Prostate gland (tissue), 2 donors: ENCODE measurements around the gene C1QTNF9. TPM values are rescaled to one million over a fixed set of nuclear protein-coding genes. Genes with fewer than 3 reads are reported as not detected.

ENCODE experiments used
- DNase-seq: peaks from one replicate; pipeline ENCODE4 v3.0.0-alpha.2; 2019; ENCODE audit warnings: low spot score
- H3K27ac ChIP-seq, 2 donors: fragments of 200-600 bp; sonication (generic); 2 replicates each; pipeline ENCODE4 v1.5.1; 2017 to 2019
- H3K27me3 ChIP-seq: fragments of 200-600 bp; sonication (generic); replicated peaks from 2 replicates; pipeline ENCODE4 v1.5.1; 2019; ENCODE audit not compliant: insufficient read depth
- H3K36me3 ChIP-seq, 2 donors: fragments of 200-600 bp; sonication (generic); 1 replicate in 1 of 2; 2 replicates in 1 of 2; pipeline versions ENCODE4 v1.5.1 to v1.8.1; 2017 to 2019
- H3K4me1 ChIP-seq: fragments of 200-600 bp; sonication (generic); replicated peaks from 2 replicates; pipeline ENCODE4 v1.5.1; 2019
- H3K4me3 ChIP-seq, 2 donors: fragments of 200-600 bp; sonication (generic); 2 replicates each; pipeline ENCODE4 v1.5.1; 2017 to 2019
- H3K9me3 ChIP-seq: fragments of 200-600 bp; sonication (generic); 2 replicates; pipeline ENCODE4 v1.5.1; 2017
- CTCF ChIP-seq, 4 experiments: fragments of 200-600 bp in 2 of 4; fragments of 450-650 bp in 2 of 4; sonication (generic) in 2 of 4; IDR thresholded peaks; 1 replicate in 3 of 4; 2 replicates in 1 of 4; pipeline ENCODE4 v1.5.1; 2016 to 2019; ENCODE audit warnings: antibody characterized with exemption in 4 of 4, mild to moderate bottlenecking in 2 of 4, moderate library complexity in 2 of 4
- POLR2A ChIP-seq: fragments of 450-650 bp; IDR thresholded peaks from one replicate; pipeline ENCODE4 v1.6.1; 2016; ENCODE audit warnings: antibody characterized with exemption, mild to moderate bottlenecking
- POLR2AphosphoS5 ChIP-seq: sonication (generic); formaldehyde crosslinking; IDR thresholded peaks from one replicate; pipeline ENCODE4 v1.6.1; 2017; ENCODE audit warnings: antibody characterized with exemption
- WGBS: methylation state at CpG from one replicate; pipeline ENCODE4 v1.1.5; 2018; 5-methylcytosine and 5-hydroxymethylcytosine counted together
- intact Hi-C: fragments of 100-400 bp; cut with DNase I; formaldehyde crosslinking; loops from one replicate; pipeline ENCODE4 v1.14.2; 2022
- total RNA-seq, 2 donors: library from RNA; depleted of rRNA; stranded (reverse); fragments of >200 nt; gene quantifications; one replicate each; pipeline ENCODE4 v1.1.0, GENCODE V29; 2016

Gene C1QTNF9
- total RNA-seq, 2 donors from 2014 or later: 0.85 TPM; not detected in 1

GRCh38 chr13:24271601-24272451 is 37.6 kb upstream of the C1QTNF9 start:
- 8% methylated on average over 22 of the region's 25 CpGs for WGBS
- TF ChIP-seq POLR2AphosphoS5 (peak; percentile 11), POLR2A (no peak)

GRCh38 chr13:24272452-24273161 is 36.8 kb upstream of the C1QTNF9 start:
- intact Hi-C loops: no loop called here
- no peaks in the 10 kb centered on the region for H3K9me3 ChIP-seq
- H3K4me1 ChIP-seq: peaks cover 7% of the 10 kb centered on the region
- no peaks in the 10 kb centered on the region for H3K27me3 ChIP-seq
- H3K4me3 ChIP-seq: no peak overlapping the region
- no peaks in the 10 kb centered on the region for H3K36me3 ChIP-seq
- DNase-seq: no peak
- H3K27ac ChIP-seq: peak overlapping the region; percentile 49 to 65
- 57% methylated on average over 18 of the region's 18 CpGs for WGBS
- TF ChIP-seq POLR2A (no peak), POLR2AphosphoS5 (no peak), CTCF (IDR thresholded peaks at IDR 0.05) (no peak)

More at GRCh38 chr13:24271601-24272451, 37.6 kb upstream of the C1QTNF9 start:
- Histone ChIP-seq H3K27me3 (no peaks in the 10 kb centered on the region), H3K4me3 (peak overlapping the region in 1 of 2 donors; percentile 22), H3K27ac (peak overlapping the region; percentile 49 to 65), H3K36me3 (no peaks in the 10 kb centered on the region), H3K4me1 (peaks cover 7% of the 10 kb centered on the region), H3K9me3 (no peaks in the 10 kb centered on the region)
- DNase-seq: no peak
- intact Hi-C loops: no loop called here

GRCh38 chr13:24273926-24274325 is 35.5 kb upstream of the C1QTNF9 start:
- no peaks in the 10 kb centered on the region for H3K27me3 ChIP-seq
- H3K4me1 ChIP-seq: peaks cover 7% of the 10 kb centered on the region
- H3K9me3 ChIP-seq: no peaks in the 10 kb centered on the region
- WGBS: 96% methylated on average over 7 of the region's 7 CpGs
- H3K36me3 ChIP-seq: no peaks in the 10 kb centered on the region
- TF ChIP-seq CTCF (IDR thresholded peaks at IDR 0.05): no peak
- TF ChIP-seq POLR2AphosphoS5: no peak
- no peak for TF ChIP-seq POLR2A
- no peak overlapping the region for H3K4me3 ChIP-seq
- no peak for DNase-seq
- no peak overlapping the region for H3K27ac ChIP-seq
- intact Hi-C loops: no loop called here

- Histone ChIP-seq H3K4me1 (peaks cover 7% of the 10 kb centered on the region), H3K9me3 (no peaks in the 10 kb centered on the region), H3K27me3 (no peaks in the 10 kb centered on the region), H3K27ac (no peak overlapping the region), H3K4me3 (no peak overlapping the region), H3K36me3 (no peaks in the 10 kb centered on the region)
- intact Hi-C loops: no loop called here
- WGBS: 36% methylated on average over 6 of the region's 6 CpGs
- no peak for DNase-seq
- TF ChIP-seq CTCF (IDR thresholded peaks at IDR 0.05) (no peak), POLR2A (no peak), POLR2AphosphoS5 (no peak)
These were observed 34.8 kb upstream of the C1QTNF9 start for GRCh38 chr13:24274452-24275021.

- Histone ChIP-seq H3K27ac (no peak overlapping the region), H3K36me3 (no peaks in the 10 kb centered on the region), H3K9me3 (no peaks in the 10 kb centered on the region), H3K4me1 (peaks cover 7% of the 10 kb centered on the region), H3K4me3 (no peak overlapping the region), H3K27me3 (no peaks in the 10 kb centered on the region)
- intact Hi-C loops: no loop called here
- DNase-seq: no peak
- TF ChIP-seq POLR2AphosphoS5 (no peak), CTCF (IDR thresholded peaks at IDR 0.05) (no peak), POLR2A (no peak)
These were observed 34.3 kb upstream of the C1QTNF9 start for GRCh38 chr13:24275041-24275440.
